Measurements from ENCODE around the gene LMBR1.

- TF ChIP-seq POLR2A (IDR thresholded peaks at IDR 0.05; ENCODE audit: low read depth), result no peak
- no peak for TF ChIP-seq CTCF (IDR thresholded peaks at IDR 0.05)
- TF ChIP-seq POLR2AphosphoS5 (IDR thresholded peaks at IDR 0.05), result no peak
- no peak for TF ChIP-seq EP300 (IDR thresholded peaks at IDR 0.05)
Measured at GRCh38 chr7:156889746-156890145, 3.2 kb downstream of the LMBR1 start.
